GM19239 (cell line): Measurements from ENCODE around the gene LRIF1.

Experiments used
- DNase-seq: peaks from one replicate; pipeline ENCODE4 v3.0.0; 2011; ENCODE audit warnings: low spot score; ENCODE audit not compliant: insufficient read length
- FAIRE-seq: peaks from 2 replicates; lab custom pipeline; 2011; peaks lifted over from hg19 to GRCh38; lab: Jason Lieb, UNC

LRIF1 gene

DNA sequence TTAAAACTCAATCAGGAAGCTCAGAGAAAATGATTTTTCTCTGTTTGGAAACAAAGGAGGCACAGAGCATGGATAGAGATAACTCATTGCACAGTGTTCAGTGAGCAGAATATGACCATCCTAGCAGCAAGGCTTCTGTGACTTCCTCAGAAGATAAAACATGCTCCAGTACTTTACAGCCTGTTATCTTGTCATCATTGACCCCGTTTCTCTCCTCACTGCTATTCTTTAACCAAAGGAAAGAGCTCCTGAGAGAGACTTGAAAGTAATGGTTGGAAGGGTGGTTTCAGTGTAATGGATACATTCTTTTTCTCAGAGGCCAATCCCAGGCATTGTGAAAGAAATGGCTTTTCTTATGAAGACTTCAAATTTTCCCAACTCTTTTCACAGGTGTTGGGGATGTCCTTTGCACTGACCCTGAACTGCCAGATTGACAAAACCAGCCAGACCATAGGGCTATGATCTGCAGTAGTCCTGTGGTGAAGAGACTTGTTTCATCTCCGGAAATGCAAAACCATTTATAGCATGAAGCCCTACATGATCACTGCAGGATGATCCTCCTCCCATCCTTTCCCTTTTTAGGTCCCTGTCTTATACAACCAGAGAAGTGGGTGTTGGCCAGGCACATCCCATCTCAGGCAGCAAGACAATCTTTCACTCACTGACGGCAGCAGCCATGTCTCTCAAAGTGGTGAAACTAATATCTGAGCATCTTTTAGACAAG is 64.8 kb downstream of the LRIF1 start:
- DNase-seq, result no peak
- peak; percentile 59 for FAIRE-seq

DNA sequence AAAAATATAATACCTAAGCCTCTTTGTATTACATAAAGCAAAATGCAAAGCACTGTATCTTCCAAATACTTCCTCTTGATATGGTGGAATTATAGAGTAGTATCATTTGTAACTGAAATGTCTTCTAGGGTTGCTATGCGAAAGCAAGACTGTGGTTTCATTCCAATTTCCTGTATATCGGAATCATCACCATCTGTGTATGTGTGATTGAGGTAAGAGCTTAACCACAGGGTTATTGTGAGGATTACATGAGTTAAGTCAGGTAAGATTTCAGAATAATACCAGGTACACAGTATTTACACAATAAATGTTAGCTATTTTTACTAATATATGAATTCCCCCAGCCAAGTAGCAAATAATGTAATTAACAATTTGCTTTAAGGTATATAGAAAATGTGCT is 66.0 kb downstream of the LRIF1 start:
- no peak for FAIRE-seq
- DNase-seq, result no peak
